Measurements from ENCODE around the gene CAB39. TPM values are rescaled to one million over a fixed set of nuclear protein-coding genes. Genes with fewer than 3 reads are reported as not detected.

Gene CAB39
- polyA plus RNA-seq, 1 donor (not counting 4 experiments of a cell fraction or from before 2014, with no cell fraction given), result 120 TPM

DNA sequence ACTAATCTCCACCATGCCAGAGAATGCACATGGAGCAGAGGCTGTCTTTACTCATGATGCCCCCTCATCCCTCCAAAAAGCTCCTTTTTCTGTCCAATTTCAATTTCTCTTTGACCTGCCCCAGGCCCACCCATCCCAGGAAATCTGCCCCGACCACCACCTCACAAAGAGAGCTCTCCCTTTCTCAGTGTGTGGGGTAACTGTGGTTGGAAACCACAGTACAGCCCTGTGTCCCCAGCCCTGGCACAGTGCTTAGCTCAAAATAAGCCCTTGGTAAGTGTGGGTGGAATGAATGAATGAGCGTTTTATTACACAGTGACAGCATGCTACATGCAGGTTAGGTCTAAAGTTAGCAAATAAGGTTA is 43.7 kb upstream of the CAB39 start:
- no peaks in the 10 kb centered on the region for H3K79me2 ChIP-seq (ENCODE audit: control insufficient read depth, insufficient read depth, low read length)
- FAIRE-seq, result no peak
- H3K27me3 ChIP-seq (ENCODE audit: control insufficient read depth, extremely low read depth, insufficient read depth, low read length), result no peaks in the 10 kb centered on the region
- TF ChIP-seq, protein P1, sequence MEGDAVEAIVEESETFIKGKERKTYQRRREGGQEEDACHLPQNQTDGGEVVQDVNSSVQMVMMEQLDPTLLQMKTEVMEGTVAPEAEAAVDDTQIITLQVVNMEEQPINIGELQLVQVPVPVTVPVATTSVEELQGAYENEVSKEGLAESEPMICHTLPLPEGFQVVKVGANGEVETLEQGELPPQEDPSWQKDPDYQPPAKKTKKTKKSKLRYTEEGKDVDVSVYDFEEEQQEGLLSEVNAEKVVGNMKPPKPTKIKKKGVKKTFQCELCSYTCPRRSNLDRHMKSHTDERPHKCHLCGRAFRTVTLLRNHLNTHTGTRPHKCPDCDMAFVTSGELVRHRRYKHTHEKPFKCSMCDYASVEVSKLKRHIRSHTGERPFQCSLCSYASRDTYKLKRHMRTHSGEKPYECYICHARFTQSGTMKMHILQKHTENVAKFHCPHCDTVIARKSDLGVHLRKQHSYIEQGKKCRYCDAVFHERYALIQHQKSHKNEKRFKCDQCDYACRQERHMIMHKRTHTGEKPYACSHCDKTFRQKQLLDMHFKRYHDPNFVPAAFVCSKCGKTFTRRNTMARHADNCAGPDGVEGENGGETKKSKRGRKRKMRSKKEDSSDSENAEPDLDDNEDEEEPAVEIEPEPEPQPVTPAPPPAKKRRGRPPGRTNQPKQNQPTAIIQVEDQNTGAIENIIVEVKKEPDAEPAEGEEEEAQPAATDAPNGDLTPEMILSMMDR (optimal IDR thresholded peaks at IDR 0.05 in 1 of 3, IDR thresholded peaks at IDR 0.05 in 1 of 3, conservative IDR thresholded peaks at IDR 0.05 in 1 of 3; ENCODE audit: extremely low read depth in 1 of 3, insufficient read depth in 2 of 3, low read length in 3 of 3), result no peak
- no peak for TF ChIP-seq EZH2 (IDR thresholded peaks at IDR 0.05; ENCODE audit: low read length)
- no peak overlapping the region for H3K4me2 ChIP-seq (ENCODE audit: control insufficient read depth, extremely low read depth, insufficient read depth, low read depth, low read length)
- H4K20me1 ChIP-seq (ENCODE audit: control insufficient read depth, extremely low read depth, insufficient read depth, low read length), result no peaks in the 10 kb centered on the region
- no peak overlapping the region for H3K27ac ChIP-seq (ENCODE audit: control insufficient read depth, insufficient read depth, low read length)
- H3K4me1 ChIP-seq (ENCODE audit: control insufficient read depth, extremely low read depth, insufficient read depth, low read length), result peaks cover 25% of the 10 kb centered on the region
- H3K9me3 ChIP-seq (ENCODE audit: control insufficient read depth, low read depth, low read length), result no peaks in the 10 kb centered on the region
- no peaks in the 10 kb centered on the region for H3K9me1 ChIP-seq (ENCODE audit: control insufficient read depth, extremely low read depth, insufficient read depth, low read length)
- H3K4me3 ChIP-seq (ENCODE audit: control insufficient read depth in 2 of 3, extremely low read depth in 1 of 3, insufficient read depth in 2 of 3, low read depth in 1 of 3, low read length in 3 of 3), result no peak overlapping the region
- dilution Hi-C loops (cut with MboI; ENCODE audit: extremely low pct_ligation_motif_present, low sequenced_read_pairs), result no loop called here
- H3K9ac ChIP-seq (ENCODE audit: control insufficient read depth, extremely low read depth, insufficient read depth, low read length), result no peak overlapping the region
- DNase-seq (ENCODE audit: low read depth, low spot score), result no peak
- H3K36me3 ChIP-seq (ENCODE audit: control insufficient read depth in 2 of 2, extremely low read depth in 1 of 2, insufficient read depth in 2 of 2, low read length in 2 of 2), result no peaks in the 10 kb centered on the region
- no peak overlapping the region for H2AFZ ChIP-seq (ENCODE audit: control insufficient read depth, low read length)

DNA sequence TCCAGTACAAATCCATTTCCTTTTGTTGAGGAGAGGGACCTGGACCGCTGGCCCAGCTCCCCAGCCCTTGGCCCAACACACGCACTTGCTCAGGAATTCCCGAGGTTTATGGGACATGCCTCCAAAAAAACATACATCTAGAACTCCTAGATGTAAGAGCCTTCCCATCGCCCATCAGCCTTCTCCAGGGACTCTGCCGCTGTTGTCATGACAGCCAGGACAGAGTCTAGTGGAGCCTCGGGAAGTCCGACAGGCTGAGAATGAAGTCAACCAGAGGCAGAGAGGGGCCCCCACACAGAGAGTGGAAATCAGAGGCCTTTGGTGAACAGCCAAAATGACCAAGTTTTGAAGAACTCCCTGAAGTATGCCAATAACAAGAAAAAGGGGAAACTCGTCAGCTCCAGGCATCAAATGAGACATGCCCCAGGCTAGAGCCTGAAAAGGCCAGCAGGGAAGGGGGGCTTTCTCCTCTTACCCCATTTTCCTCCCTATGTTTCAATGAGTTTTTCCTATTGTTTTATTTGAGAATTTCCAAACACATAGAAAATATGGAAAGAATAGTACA is 43.2 kb upstream of the CAB39 start:
- H3K36me3 ChIP-seq (ENCODE audit: control insufficient read depth in 2 of 2, extremely low read depth in 1 of 2, insufficient read depth in 2 of 2, low read length in 2 of 2), result no peaks in the 10 kb centered on the region
- H3K27me3 ChIP-seq (ENCODE audit: control insufficient read depth, extremely low read depth, insufficient read depth, low read length), result no peaks in the 10 kb centered on the region
- DNase-seq (ENCODE audit: low read depth, low spot score) (no peak), FAIRE-seq (no peak)
- no peak overlapping the region for H2AFZ ChIP-seq (ENCODE audit: control insufficient read depth, low read length)
- H3K9me3 ChIP-seq (ENCODE audit: control insufficient read depth, low read depth, low read length), result no peaks in the 10 kb centered on the region
- H3K4me1 ChIP-seq (ENCODE audit: control insufficient read depth, extremely low read depth, insufficient read depth, low read length), result peaks cover 25% of the 10 kb centered on the region
- dilution Hi-C loops (cut with MboI; ENCODE audit: extremely low pct_ligation_motif_present, low sequenced_read_pairs), result no loop called here
- H3K79me2 ChIP-seq (ENCODE audit: control insufficient read depth, insufficient read depth, low read length), result no peaks in the 10 kb centered on the region
- no peak overlapping the region for H3K4me2 ChIP-seq (ENCODE audit: control insufficient read depth, extremely low read depth, insufficient read depth, low read depth, low read length)
- H3K9ac ChIP-seq (ENCODE audit: control insufficient read depth, extremely low read depth, insufficient read depth, low read length), result no peak overlapping the region
- H3K9me1 ChIP-seq (ENCODE audit: control insufficient read depth, extremely low read depth, insufficient read depth, low read length), result no peaks in the 10 kb centered on the region
- no peak overlapping the region for H3K4me3 ChIP-seq (ENCODE audit: control insufficient read depth in 2 of 3, extremely low read depth in 1 of 3, insufficient read depth in 2 of 3, low read depth in 1 of 3, low read length in 3 of 3)
- H4K20me1 ChIP-seq (ENCODE audit: control insufficient read depth, extremely low read depth, insufficient read depth, low read length), result no peaks in the 10 kb centered on the region
- no peak overlapping the region for H3K27ac ChIP-seq (ENCODE audit: control insufficient read depth, insufficient read depth, low read length)
- TF ChIP-seq, protein P1 (optimal IDR thresholded peaks at IDR 0.05 in 1 of 3, IDR thresholded peaks at IDR 0.05 in 1 of 3, conservative IDR thresholded peaks at IDR 0.05 in 1 of 3; ENCODE audit: extremely low read depth in 1 of 3, insufficient read depth in 2 of 3, low read length in 3 of 3), result no peak
- TF ChIP-seq EZH2 (IDR thresholded peaks at IDR 0.05; ENCODE audit: low read length), result no peak

Measured in keratinocyte (primary cell).